Neural crest cell (in vitro differentiated cells): ENCODE results near the gene NOP16. TPM values are rescaled to one million over a fixed set of nuclear protein-coding genes. Genes with fewer than 3 reads are reported as not detected.
A peak's percentile ranks its signal among the peaks of the same experiment; 100 is the strongest.

Experiments
- DNase-seq: peaks from one replicate; pipeline ENCODE4 v3.0.0; 2021; ENCODE audit warnings: low read depth, mixed read lengths, low spot score
- H3K27ac Mint-ChIP-seq: one replicate; pipeline ENCODE4 v1.8.0; 2021; ENCODE audit warnings: mild to moderate bottlenecking, mixed read lengths; ENCODE audit not compliant: unreplicated experiment
- H3K27me3 Mint-ChIP-seq: 2 replicates; pipeline ENCODE4 v1.8.0; 2021; ENCODE audit warnings: low read depth, mild to moderate bottlenecking, mixed read lengths
- H3K36me3 Mint-ChIP-seq: 2 replicates; pipeline ENCODE4 v1.8.0; 2021; ENCODE audit warnings: low read depth, mild to moderate bottlenecking, mixed read lengths
- H3K4me1 Mint-ChIP-seq: 2 replicates; pipeline ENCODE4 v1.8.0; 2021; ENCODE audit warnings: mixed read lengths
- H3K4me3 Mint-ChIP-seq: one replicate; pipeline ENCODE4 v1.8.0; 2021; ENCODE audit warnings: mild to moderate bottlenecking, mixed read lengths
- H3K9me3 Mint-ChIP-seq: 2 replicates; pipeline ENCODE4 v1.8.0; 2021; ENCODE audit warnings: mixed read lengths
- CTCF ChIP-seq: fragments of 200-600 bp; sonication (generic); conservative IDR thresholded peaks from 2 replicates; pipeline ENCODE4 v1.5.0; 2021; ENCODE audit warnings: antibody characterized with exemption, mild to moderate bottlenecking
- total RNA-seq: library from RNA; stranded (reverse); gene quantifications from 2 replicates; pipeline ENCODE4 v1.2.1, GENCODE V29; 2021

The NOP16 gene
- total RNA-seq, 1 donor from 2014 or later, result 40.9 TPM

- Mint-ChIP-seq H3K27me3 (no peaks in the 10 kb centered on the region), H3K27ac (peak overlapping the region; percentile 100), H3K36me3 (peaks cover 4% of the 10 kb centered on the region), H3K4me3 (peak overlapping the region; percentile 100), H3K9me3 (no peaks in the 10 kb centered on the region), H3K4me1 (peaks cover 33% of the 10 kb centered on the region)
- TF ChIP-seq CTCF, result no peak
- peak; percentile 14 for DNase-seq
Measured at GRCh38 chr5:176388003-176388443, 375 bp downstream of the NOP16 start.

- Mint-ChIP-seq H3K9me3 (no peaks in the 10 kb centered on the region), H3K4me3 (peak overlapping the region; percentile 100), H3K4me1 (peaks cover 33% of the 10 kb centered on the region), H3K36me3 (peaks cover 4% of the 10 kb centered on the region), H3K27me3 (no peaks in the 10 kb centered on the region), H3K27ac (peak overlapping the region; percentile 100)
- no peak for TF ChIP-seq CTCF
- no peak for DNase-seq
Measured at GRCh38 chr5:176387384-176387925, 943 bp downstream of the NOP16 start.

GRCh38 chr5:176386491-176386890, 1.9 kb downstream of the NOP16 start:
- Mint-ChIP-seq H3K4me3 (peak overlapping the region; percentile 58), H3K27me3 (no peaks in the 10 kb centered on the region), H3K9me3 (no peaks in the 10 kb centered on the region), H3K27ac (peak overlapping the region; percentile 44), H3K36me3 (peaks cover 8% of the 10 kb centered on the region), H3K4me1 (peaks cover 33% of the 10 kb centered on the region)
- no peak for TF ChIP-seq CTCF
- DNase-seq, result no peak

- H3K9me3 Mint-ChIP-seq, result no peaks in the 10 kb centered on the region
- no peak for TF ChIP-seq CTCF
- H3K27ac Mint-ChIP-seq, result no peak overlapping the region
- H3K4me3 Mint-ChIP-seq, result peak overlapping the region; percentile 82
- no peak for DNase-seq
- peaks cover 33% of the 10 kb centered on the region for H3K4me1 Mint-ChIP-seq
- peaks cover 8% of the 10 kb centered on the region for H3K36me3 Mint-ChIP-seq
- H3K27me3 Mint-ChIP-seq, result no peaks in the 10 kb centered on the region
Measured at GRCh38 chr5:176384991-176385390, 3.4 kb downstream of the NOP16 start.

- H3K4me1 Mint-ChIP-seq, result peaks cover 30% of the 10 kb centered on the region
- H3K9me3 Mint-ChIP-seq, result no peaks in the 10 kb centered on the region
- no peak overlapping the region for H3K27ac Mint-ChIP-seq
- no peak for TF ChIP-seq CTCF
- H3K36me3 Mint-ChIP-seq, result peaks cover 8% of the 10 kb centered on the region
- no peaks in the 10 kb centered on the region for H3K27me3 Mint-ChIP-seq
- DNase-seq, result no peak
- H3K4me3 Mint-ChIP-seq, result peak overlapping the region; percentile 16
Measured at GRCh38 chr5:176384366-176384930, 4.0 kb downstream of the NOP16 start.
